GF-D8 (cell line): ENCODE data around the gene PLA2R1.
"Not testable (repeated sequence)": the region's sequence is repeated elsewhere in the genome, so short reads cannot be mapped to it uniquely, and the experiment has no call there.

Experiments used
- DNase-seq: peaks from one replicate; lab custom pipeline; 2025; lab: John Stamatoyannopoulos, UW

The PLA2R1 gene

GRCh38 chr2:159982842-159983785 is 79.3 kb downstream of the PLA2R1 start:
- DNase-seq: no peak

GRCh38 chr2:159982270-159982669 is 80.1 kb downstream of the PLA2R1 start:
- DNase-seq: no peak

DNA sequence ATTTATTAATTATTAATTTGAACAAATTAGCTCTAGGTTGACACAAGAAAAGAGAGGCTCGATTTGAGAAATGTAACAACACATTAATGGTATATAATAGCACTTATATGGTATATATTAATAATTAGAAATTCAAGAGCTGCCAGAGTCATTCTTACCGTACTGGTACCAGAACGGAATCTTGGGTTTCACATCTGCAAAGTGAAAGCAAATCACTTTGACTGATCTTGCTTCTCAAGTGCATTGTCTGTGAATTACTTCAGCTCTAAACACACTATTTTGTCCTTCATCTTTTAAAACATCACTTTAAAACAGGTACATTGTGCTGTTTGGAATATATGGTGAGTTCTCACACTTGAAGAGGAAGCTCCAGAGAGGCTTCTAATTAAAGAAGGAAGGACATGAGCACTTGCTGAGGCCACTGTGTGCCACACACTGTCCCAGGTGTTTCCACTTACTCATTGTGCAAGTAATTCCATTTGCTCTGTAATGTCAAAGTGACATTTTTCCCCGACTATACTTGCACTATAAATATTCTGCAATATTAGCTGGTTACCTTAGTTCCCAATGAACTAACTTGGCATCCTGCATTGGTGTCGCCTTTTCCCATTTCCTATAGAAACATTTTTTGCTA is 85.8 kb downstream of the PLA2R1 start:
- DNase-seq: no peak

- DNase-seq: no peak
Measured at GRCh38 chr2:159973325-159973724, 89.1 kb downstream of the PLA2R1 start.

DNA sequence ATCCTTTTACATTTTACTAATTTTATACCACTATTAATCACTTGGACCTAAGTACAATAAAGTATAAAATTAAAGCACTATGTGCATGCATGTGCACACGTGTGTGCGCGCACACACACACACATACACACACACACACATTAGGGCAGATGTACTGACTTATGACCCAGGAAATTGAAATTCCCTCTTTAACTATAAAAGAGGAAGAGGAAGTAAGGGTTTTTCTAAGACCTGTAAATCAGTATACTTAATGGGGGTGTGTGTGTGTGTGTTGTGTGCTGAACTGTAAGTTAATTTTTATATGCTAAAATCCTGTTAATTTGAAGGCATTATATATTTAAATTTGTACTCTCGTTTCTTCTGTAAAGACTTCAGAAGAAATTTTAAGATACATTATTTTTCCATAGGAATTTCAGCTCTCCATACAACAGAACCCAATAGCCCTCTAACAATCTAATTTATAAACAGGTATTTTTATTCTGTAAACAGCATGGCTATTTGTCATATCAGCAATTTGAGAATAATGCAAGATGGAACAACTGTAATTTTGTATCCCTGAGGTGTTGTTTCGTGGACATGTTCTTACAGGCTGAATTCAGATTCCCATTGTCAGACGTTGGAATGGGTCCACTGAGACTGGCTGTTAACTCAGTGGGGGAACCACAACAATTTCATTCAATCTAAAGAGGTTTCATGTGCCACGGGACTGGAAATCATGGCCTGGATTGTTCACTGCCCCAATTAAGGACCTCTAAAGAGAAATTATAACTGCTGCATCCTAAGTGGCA is 90.9 kb downstream of the PLA2R1 start:
- peak; percentile 25 for DNase-seq

DNA sequence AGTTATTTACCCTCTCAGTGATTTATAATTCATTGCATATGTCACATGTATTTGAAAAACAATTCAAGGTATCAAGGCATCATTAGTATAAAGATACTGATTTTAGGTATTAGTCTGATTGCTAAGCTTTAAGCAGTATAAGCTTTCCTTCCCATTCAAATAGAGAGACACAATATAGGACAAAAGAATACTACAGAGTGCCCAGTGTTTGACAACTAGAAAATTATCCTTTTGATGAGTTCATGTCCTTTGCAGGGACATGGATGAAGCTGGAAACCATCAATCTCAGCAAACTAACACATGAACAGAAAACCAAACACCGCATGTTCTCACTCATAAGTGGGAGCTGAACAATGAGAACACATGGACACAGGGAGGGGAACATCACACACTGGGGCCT is 91.9 kb downstream of the PLA2R1 start:
- not testable (repeated sequence) for DNase-seq

DNA sequence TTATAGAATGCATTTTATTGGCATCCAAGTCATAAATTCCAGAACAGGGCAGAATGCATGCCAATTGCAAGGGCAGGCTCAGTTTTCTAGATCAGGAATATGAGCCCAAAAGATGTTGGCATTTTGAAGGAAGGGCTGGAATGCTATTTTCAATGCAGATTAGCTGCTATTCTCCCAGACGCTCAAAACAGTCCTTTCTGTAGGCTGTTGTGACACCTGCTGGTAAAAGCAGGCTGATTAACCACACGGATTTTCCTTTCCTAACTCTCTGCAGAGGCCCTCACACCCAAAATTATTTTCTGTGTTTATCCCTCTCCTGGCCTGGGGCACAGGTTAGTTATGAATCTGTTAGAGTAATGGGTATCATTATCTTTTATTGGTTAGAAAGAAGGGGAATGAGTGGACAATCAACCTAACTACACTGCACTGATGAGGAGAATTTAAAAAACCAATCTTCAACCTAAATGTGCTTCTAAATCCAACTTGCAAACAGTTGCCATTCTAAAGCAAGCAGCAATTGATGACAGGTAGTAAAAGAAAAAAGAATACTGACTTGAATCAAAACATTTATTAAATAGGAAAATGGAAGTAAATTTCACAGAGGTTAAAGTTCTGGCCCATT is 94.0 kb downstream of the PLA2R1 start:
- no peak for DNase-seq

- no peak for DNase-seq
Measured at GRCh38 chr2:159963700-159964099, 98.7 kb downstream of the PLA2R1 start.

- not testable (repeated sequence) for DNase-seq
Measured at GRCh38 chr2:159962513-159962912, 99.9 kb downstream of the PLA2R1 start.

DNA sequence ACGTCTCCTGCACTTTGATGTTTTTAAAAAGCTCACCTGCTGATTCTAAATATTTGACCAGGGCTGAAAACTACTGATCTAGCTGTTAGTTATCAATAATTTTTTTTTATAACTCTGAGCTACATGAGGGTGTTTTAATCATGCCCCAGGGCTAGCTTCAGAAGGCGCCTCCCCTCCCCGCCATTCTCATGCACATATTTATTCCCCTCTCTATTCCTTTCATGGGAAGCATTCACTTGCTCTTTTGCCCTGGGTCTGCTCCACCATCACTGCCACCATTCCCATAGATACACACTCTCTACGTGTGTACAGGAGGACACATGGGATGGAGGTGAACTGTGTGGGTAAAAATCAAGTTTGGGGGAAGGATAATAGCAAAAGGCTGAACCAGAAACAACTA is 101.0 kb downstream of the PLA2R1 start:
- DNase-seq: no peak

- no peak for DNase-seq
Measured at GRCh38 chr2:159961037-159961436, 101.4 kb downstream of the PLA2R1 start.

DNA sequence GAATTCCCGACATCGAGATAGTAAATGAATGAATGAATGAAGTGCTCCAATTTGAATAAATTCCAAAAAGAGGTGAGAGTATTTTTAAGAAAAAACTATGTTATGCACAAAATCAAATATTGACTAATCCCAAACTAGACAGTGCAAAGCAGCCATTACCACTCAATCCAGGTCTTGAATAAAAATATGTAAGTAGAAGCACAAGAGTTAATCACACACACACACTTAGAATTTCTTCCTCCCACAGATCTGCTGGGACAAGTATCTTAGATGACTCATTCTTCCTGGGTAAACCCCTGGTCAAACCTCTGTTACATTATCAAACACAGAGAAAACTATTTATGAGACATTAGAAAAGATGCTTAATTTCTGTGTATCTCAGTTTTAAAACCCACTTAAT is 102.0 kb downstream of the PLA2R1 start:
- DNase-seq: no peak

- no peak for DNase-seq
Measured at GRCh38 chr2:159959136-159959535, 103.3 kb downstream of the PLA2R1 start.

DNA sequence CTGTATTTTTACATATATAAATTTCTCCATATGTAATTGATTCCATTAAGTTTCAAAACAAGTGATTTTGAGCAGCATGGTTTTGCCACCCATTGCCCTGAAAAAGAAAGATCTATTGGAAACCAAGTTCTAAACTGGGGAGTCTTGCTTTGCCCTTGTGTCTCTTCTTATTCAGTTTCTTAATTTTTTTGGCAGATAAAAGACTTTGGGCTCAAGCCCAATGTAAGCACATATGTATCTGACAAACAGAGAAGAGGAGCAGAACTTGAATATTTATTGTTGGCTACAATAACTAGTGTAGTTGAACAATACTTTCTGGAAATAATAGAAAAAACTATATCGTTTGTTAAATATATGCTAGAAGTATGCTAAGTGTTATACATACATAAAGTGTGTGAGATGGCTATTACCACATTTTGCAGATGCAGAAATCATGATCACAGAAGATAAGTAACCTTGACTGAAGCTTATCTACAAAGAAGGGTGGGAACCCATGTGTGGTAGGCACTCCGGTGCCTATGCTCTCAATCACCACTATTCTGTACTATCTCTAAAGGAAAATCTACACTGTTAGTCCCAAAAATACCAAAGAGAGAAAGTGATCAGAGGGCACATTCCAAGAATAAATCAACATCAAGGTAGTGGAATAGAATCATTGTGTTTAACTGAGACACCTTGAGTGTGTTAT is 109.1 kb downstream of the PLA2R1 start:
- DNase-seq: no peak

DNA sequence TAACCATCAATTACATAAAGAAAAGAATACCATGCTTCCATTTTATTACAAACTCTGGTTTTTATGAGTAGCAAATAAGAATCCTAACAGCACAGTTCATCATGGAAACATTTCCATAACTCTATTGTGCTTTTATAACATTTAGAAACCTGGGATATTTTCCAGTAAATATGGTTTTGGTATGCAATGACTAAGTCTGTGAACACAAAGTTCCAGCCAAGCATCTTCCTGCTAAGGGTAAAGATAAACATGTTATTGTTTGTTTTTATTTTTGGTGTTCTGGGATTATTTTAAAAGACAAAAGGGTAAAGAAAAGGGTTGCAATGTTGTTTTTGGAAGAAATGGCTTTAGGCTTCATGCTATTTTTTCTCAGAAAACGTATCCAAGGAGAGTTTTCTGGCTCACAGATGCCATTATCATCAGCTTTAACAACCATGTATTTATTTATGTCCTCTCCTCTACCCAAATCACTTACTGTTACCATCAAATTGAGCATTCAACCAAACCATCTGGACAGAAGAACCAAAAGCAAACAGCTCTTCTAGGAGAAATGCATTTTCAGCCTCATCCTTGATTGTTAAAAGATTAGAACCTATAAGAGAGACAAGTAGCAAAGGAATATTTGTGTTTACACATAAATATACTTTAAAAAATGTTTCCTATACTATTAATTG is 116.0 kb downstream of the PLA2R1 start:
- DNase-seq: no peak

DNA sequence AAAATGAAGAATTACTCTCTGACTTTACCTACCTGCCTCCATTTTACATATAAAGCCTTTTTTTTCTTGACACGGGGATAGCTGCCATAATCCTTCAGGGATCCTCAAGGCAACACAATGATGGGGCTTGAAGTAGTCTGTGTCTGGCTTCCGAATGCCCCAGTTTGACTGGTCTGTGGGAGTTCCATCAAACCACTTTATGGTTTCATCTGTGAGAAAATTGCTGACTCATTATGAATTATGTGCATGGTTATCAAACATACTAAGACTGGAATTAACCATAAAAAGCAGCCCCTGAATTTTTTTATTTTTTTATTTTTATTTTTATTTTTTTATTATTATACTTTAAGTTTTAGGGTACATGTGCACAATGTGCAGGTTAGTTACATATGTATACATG is 117.5 kb downstream of the PLA2R1 start:
- no peak for DNase-seq

- DNase-seq: no peak
Measured at GRCh38 chr2:159942146-159942545, 120.3 kb downstream of the PLA2R1 start.

GRCh38 chr2:159941729-159942128 is 120.7 kb downstream of the PLA2R1 start:
- no peak for DNase-seq

- peak; percentile 4 for DNase-seq
Measured at GRCh38 chr2:159939946-159940345, 122.5 kb downstream of the PLA2R1 start.

- DNase-seq: no peak
Measured at GRCh38 chr2:159938395-159938794, 124.0 kb downstream of the PLA2R1 start.

- no peak for DNase-seq
Measured at GRCh38 chr2:159936471-159936870, 125.9 kb downstream of the PLA2R1 start.
